HEK293 (cell line): ENCODE data around the gene SAP25.

Experiments used
- CTCF ChIA-PET: fragments of 350-600 bp; formaldehyde crosslinking; extraction: SDS; loops from one replicate; lab custom pipeline; 2021; ENCODE audit warnings: antibody characterized with exemption; lab: Yijun Ruan, JAX
- POLR2A ChIA-PET: fragments of 300-600 bp; formaldehyde crosslinking; extraction: SDS; loops from one replicate; lab custom pipeline; 2020; ENCODE audit warnings: antibody characterized with exemption, inconsistent platforms; lab: Yijun Ruan, JAX
- H3K27ac ChIP-seq: fragments of 200-500 bp; sonication (Bioruptor generic); 2 replicates; pipeline ENCODE4 v1.5.1; 2014; ENCODE audit warnings: low read depth, low read length, control low read depth, inconsistent platforms; ENCODE audit errors: extremely low read depth
- H3K36me3 ChIP-seq, 2 experiments: fragments of 200-500 bp in 1 of 2; sonication (Bioruptor generic) in 1 of 2; 1 replicate in 1 of 2; 2 replicates in 1 of 2; pipeline ENCODE4 v1.5.1; 2014 to 2017; ENCODE audit warnings: inconsistent platforms in 2 of 2, low read length in 2 of 2; ENCODE audit not compliant: control insufficient read depth in 2 of 2, insufficient read depth in 1 of 2
- H3K4me1 ChIP-seq: fragments of 200-500 bp; sonication (Bioruptor generic); 2 replicates; pipeline ENCODE4 v1.5.1; 2014; ENCODE audit warnings: mild to moderate bottlenecking, low read length, inconsistent platforms; ENCODE audit not compliant: control insufficient read depth, insufficient read depth
- H3K4me3 ChIP-seq: 2 replicates; pipeline ENCODE4 v1.5.1; 2011; ENCODE audit warnings: low read depth, mild to moderate bottlenecking, control low read depth, low read length, moderate library complexity
- H3K9me3 ChIP-seq: fragments of 200-500 bp; sonication (Bioruptor generic); 2 replicates; pipeline ENCODE4 v1.5.1; 2014; ENCODE audit warnings: low read depth, low read length, inconsistent platforms; ENCODE audit not compliant: control insufficient read depth, insufficient read depth
- GLI2 ChIP-seq: fragments of 450-650 bp; formaldehyde crosslinking; IDR thresholded peaks from 2 replicates; pipeline ENCODE4; 2017; ENCODE audit warnings: missing biosample characterization, missing genetic modification characterization, low read depth, borderline replicate concordance
- GLIS2 ChIP-seq: fragments of 450-650 bp; formaldehyde crosslinking; IDR thresholded peaks from 2 replicates; pipeline ENCODE4 v1.5.1; 2016; ENCODE audit warnings: missing biosample characterization, missing genetic modification characterization
- SCRT2 ChIP-seq: fragments of 450-650 bp; formaldehyde crosslinking; IDR thresholded peaks from 2 replicates; pipeline ENCODE4 v1.5.1; 2016; ENCODE audit warnings: missing biosample characterization, missing genetic modification characterization
- YY2 ChIP-seq: fragments of 450-650 bp; formaldehyde crosslinking; IDR thresholded peaks from 2 replicates; pipeline ENCODE4 v1.5.1; 2016; ENCODE audit warnings: missing biosample characterization, missing genetic modification characterization
- ZBTB11 ChIP-seq: fragments of 450-650 bp; formaldehyde crosslinking; conservative IDR thresholded peaks from 2 replicates; pipeline ENCODE4 v1.5.1; 2016; ENCODE audit warnings: low read depth, missing biosample characterization, missing genetic modification characterization
- ZNF10 ChIP-seq: fragments of 450-650 bp; formaldehyde crosslinking; IDR thresholded peaks from 2 replicates; pipeline ENCODE4 v1.5.1; 2017; ENCODE audit warnings: missing biosample characterization, missing genetic modification characterization
- ZNF214 ChIP-seq: fragments of 450-650 bp; formaldehyde crosslinking; IDR thresholded peaks from 2 replicates; pipeline ENCODE4 v1.5.1; 2017; ENCODE audit warnings: missing biosample characterization, mild to moderate bottlenecking, missing genetic modification characterization, borderline replicate concordance
- ZNF394 ChIP-seq: fragments of 450-650 bp; formaldehyde crosslinking; IDR thresholded peaks from 2 replicates; pipeline ENCODE4 v1.5.1; 2016; ENCODE audit warnings: missing biosample characterization, missing genetic modification characterization, mild to moderate bottlenecking, moderate library complexity, borderline replicate concordance
- ZNF404 ChIP-seq: fragments of 450-650 bp; formaldehyde crosslinking; IDR thresholded peaks from 2 replicates; pipeline ENCODE4 v1.5.1; 2017; ENCODE audit warnings: missing biosample characterization, missing genetic modification characterization
- ZNF433 ChIP-seq: fragments of 450-650 bp; formaldehyde crosslinking; IDR thresholded peaks from 2 replicates; pipeline ENCODE4 v1.5.1; 2016; ENCODE audit warnings: missing biosample characterization, missing genetic modification characterization, low read depth
- ZNF473 ChIP-seq: fragments of 450-650 bp; formaldehyde crosslinking; IDR thresholded peaks from 2 replicates; pipeline ENCODE4 v1.5.1; 2017; ENCODE audit warnings: missing biosample characterization, missing genetic modification characterization
- ZNF48 ChIP-seq: fragments of 450-650 bp; formaldehyde crosslinking; IDR thresholded peaks from 2 replicates; pipeline ENCODE4 v1.5.1; 2016; ENCODE audit warnings: missing biosample characterization, missing genetic modification characterization
- ZNF510 ChIP-seq: fragments of 450-650 bp; formaldehyde crosslinking; IDR thresholded peaks from 2 replicates; pipeline ENCODE4 v1.5.1; 2018; ENCODE audit warnings: mild to moderate bottlenecking, missing genetic modification characterization, missing biosample characterization; ENCODE audit not compliant: insufficient replicate concordance
- ZSCAN23 ChIP-seq: fragments of 450-650 bp; formaldehyde crosslinking; IDR thresholded peaks from 2 replicates; pipeline ENCODE4 v1.5.1; 2016; ENCODE audit warnings: missing biosample characterization, missing genetic modification characterization
- ZSCAN4 ChIP-seq: fragments of 450-650 bp; formaldehyde crosslinking; IDR thresholded peaks from 2 replicates; pipeline ENCODE4 v1.5.1; 2017; ENCODE audit warnings: missing biosample characterization, missing genetic modification characterization
- TF ChIP-seq, protein P1 (sequence below): fragments of 450-650 bp; formaldehyde crosslinking; IDR thresholded peaks from 2 replicates; pipeline ENCODE4 v1.5.1; 2016; ENCODE audit warnings: missing biosample characterization, missing genetic modification characterization
- TF ChIP-seq, protein P2 (sequence below): fragments of 450-650 bp; formaldehyde crosslinking; IDR thresholded peaks from 2 replicates; pipeline ENCODE4 v1.5.1; 2016; ENCODE audit warnings: missing biosample characterization, missing genetic modification characterization

The SAP25 gene

DNA sequence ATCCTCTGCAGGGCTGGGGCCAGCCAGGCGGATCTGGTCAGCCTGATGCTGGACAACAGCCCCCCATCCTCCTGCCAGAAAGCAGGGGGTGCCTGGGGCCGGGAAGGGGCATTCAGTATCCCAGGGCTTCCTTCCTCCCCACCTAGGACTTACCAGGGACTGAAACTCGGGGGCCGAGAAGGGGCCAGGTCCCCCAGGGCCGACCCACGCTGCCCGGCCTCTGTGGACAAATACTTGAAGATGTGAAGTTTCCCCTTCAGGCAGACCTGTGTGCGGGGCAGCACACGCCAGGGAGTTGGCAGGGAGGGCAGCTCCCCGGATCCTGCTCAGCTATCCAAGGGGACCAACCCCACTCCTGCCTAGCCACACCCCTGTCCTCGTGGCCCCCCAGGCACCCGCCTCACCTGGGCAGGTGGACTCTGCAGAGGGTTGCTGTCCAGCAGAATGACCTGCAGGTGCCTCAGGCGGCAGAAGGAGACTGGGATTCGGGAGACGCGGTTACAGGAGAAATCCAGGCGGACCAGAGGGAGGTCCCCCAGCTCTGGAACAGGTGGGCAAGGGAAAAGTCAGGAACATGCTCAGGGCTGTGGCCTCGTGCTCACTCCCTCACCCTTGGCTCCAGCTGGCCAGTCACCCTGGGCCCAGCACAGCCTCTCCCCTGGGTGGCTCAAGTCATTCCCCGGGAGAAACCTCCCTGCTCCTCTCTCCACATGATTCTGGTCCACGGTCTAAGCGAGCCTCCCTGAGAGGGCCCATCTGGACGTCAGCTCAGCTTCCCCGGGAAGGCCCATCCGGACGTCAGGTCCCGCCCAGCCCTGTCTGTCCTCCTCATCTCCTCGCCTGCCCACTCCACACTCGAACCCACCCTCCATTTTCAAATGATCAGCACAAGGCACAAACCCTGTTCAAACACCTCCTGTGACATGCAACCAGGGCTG is 4.8 kb upstream of the SAP25 start:
- Histone ChIP-seq H3K36me3 (peaks cover 6 to 58% of the 10 kb centered on the region in 2 experiments; a peak in 2 of 3 replicates), H3K9me3 (no peaks in the 10 kb centered on the region), H3K4me1 (no peaks in the 10 kb centered on the region), H3K4me3 (no peak overlapping the region), H3K27ac (no peak overlapping the region)
- POLR2A ChIA-PET: interaction anchor here (1.2 kb wide), 2 partner anchors 8 to 94 kb away, joined by 3 to 7 read pairs; partner anchors contain the start of genes FBXO24 and LRCH4
- CTCF ChIA-PET: interaction anchor here (0.5 to 1.1 kb wide), 3 partner anchors 12 to 96 kb away, joined by 3 to 4 read pairs (median 4); no protein-coding TSS in a partner anchor
- TF ChIP-seq, protein P1, sequence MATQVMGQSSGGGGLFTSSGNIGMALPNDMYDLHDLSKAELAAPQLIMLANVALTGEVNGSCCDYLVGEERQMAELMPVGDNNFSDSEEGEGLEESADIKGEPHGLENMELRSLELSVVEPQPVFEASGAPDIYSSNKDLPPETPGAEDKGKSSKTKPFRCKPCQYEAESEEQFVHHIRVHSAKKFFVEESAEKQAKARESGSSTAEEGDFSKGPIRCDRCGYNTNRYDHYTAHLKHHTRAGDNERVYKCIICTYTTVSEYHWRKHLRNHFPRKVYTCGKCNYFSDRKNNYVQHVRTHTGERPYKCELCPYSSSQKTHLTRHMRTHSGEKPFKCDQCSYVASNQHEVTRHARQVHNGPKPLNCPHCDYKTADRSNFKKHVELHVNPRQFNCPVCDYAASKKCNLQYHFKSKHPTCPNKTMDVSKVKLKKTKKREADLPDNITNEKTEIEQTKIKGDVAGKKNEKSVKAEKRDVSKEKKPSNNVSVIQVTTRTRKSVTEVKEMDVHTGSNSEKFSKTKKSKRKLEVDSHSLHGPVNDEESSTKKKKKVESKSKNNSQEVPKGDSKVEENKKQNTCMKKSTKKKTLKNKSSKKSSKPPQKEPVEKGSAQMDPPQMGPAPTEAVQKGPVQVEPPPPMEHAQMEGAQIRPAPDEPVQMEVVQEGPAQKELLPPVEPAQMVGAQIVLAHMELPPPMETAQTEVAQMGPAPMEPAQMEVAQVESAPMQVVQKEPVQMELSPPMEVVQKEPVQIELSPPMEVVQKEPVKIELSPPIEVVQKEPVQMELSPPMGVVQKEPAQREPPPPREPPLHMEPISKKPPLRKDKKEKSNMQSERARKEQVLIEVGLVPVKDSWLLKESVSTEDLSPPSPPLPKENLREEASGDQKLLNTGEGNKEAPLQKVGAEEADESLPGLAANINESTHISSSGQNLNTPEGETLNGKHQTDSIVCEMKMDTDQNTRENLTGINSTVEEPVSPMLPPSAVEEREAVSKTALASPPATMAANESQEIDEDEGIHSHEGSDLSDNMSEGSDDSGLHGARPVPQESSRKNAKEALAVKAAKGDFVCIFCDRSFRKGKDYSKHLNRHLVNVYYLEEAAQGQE: peak; percentile 35; the same call in 1 of the 2 replicates
- TF ChIP-seq ZNF48 (tag by site-specific recombination) (no peak), ZNF473 (tag by site-specific recombination) (no peak), ZSCAN4 (tag by site-specific recombination) (no peak), ZNF404 (tag by site-specific recombination) (no peak), GLIS2 (tag by site-specific recombination) (no peak), ZNF214 (tag by site-specific recombination) (no peak), ZNF433 (tag by site-specific recombination) (no peak)
- TF ChIP-seq, protein P2, sequence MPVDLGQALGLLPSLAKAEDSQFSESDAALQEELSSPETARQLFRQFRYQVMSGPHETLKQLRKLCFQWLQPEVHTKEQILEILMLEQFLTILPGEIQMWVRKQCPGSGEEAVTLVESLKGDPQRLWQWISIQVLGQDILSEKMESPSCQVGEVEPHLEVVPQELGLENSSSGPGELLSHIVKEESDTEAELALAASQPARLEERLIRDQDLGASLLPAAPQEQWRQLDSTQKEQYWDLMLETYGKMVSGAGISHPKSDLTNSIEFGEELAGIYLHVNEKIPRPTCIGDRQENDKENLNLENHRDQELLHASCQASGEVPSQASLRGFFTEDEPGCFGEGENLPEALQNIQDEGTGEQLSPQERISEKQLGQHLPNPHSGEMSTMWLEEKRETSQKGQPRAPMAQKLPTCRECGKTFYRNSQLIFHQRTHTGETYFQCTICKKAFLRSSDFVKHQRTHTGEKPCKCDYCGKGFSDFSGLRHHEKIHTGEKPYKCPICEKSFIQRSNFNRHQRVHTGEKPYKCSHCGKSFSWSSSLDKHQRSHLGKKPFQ (tag by site-specific recombination): no peak

- H3K4me3 ChIP-seq: no peak overlapping the region
- ChIA-PET CTCF (interaction anchor here (0.8 to 0.9 kb wide), 2 partner anchors 11 to 108 kb away, joined by 3 read pairs; no protein-coding TSS in a partner anchor), POLR2A (interaction anchor here (1.2 kb wide), 2 partner anchors 9 to 95 kb away, joined by 3 to 7 read pairs; partner anchors contain the start of genes FBXO24 and LRCH4)
- H3K36me3 ChIP-seq: peaks cover 6 to 57% of the 10 kb centered on the region in 2 experiments; a peak in 2 of 3 replicates
- H3K9me3 ChIP-seq: no peaks in the 10 kb centered on the region
- H3K27ac ChIP-seq: no peak overlapping the region
- 0 out of 2 replicates have a peak, but pooled peaks have one; percentile 16 for TF ChIP-seq SCRT2 (tag by site-specific recombination)
- no peak for TF ChIP-seq ZNF394 (tag by site-specific recombination)
- no peaks in the 10 kb centered on the region for H3K4me1 ChIP-seq
Measured at GRCh38 chr7:100577507-100577906, 3.8 kb upstream of the SAP25 start.

GRCh38 chr7:100577103-100577502 is 3.4 kb upstream of the SAP25 start:
- ChIA-PET POLR2A (interaction anchor here (1.2 to 1.4 kb wide), 3 partner anchors 9 to 96 kb away, joined by 3 to 7 read pairs (median 6); partner anchors contain the start of genes FBXO24 and LRCH4), CTCF (interaction anchor here (0.8 kb wide), 1 partner anchor 108 kb away, joined by 3 read pairs; no protein-coding TSS in a partner anchor)
- no peak overlapping the region for H3K4me3 ChIP-seq
- H3K27ac ChIP-seq: no peak overlapping the region
- no peaks in the 10 kb centered on the region for H3K4me1 ChIP-seq
- H3K36me3 ChIP-seq: peaks cover 6 to 54% of the 10 kb centered on the region in 2 experiments; a peak in 2 of 3 replicates
- H3K9me3 ChIP-seq: no peaks in the 10 kb centered on the region
- no peak for TF ChIP-seq GLI2 (tag by site-specific recombination)
- no peak for TF ChIP-seq YY2 (tag by site-specific recombination)
- TF ChIP-seq ZBTB11 (tag by site-specific recombination): no peak
- no peak for TF ChIP-seq ZNF404 (tag by site-specific recombination)
- TF ChIP-seq ZNF10 (tag by site-specific recombination): no peak
- TF ChIP-seq ZSCAN23: no peak
- TF ChIP-seq ZNF510 (tag by site-specific recombination): no peak
